Gastrocnemius medialis (tissue), 4 donors: ENCODE results near the gene CST3. TPM values are rescaled to one million over a fixed set of nuclear protein-coding genes. Genes with fewer than 3 reads are reported as not detected.

Experiments
- ATAC-seq, 2 donors: fragments of 150-250 bp; one replicate each; pipeline ENCODE4 v1.9.1; 2016
- DNase-seq, 2 donors: peaks; one replicate each; pipeline ENCODE4 v3.0.0-alpha.2; 2019
- H3K27ac ChIP-seq, 4 donors: fragments of 200-600 bp; sonication (generic); 1 replicate in 1 of 4; 2 replicates in 3 of 4; pipeline ENCODE4 v1.5.1; 2016 to 2018; ENCODE audit warnings: mild to moderate bottlenecking in 2 of 4, moderate library complexity in 1 of 4
- H3K27me3 ChIP-seq, 3 donors: fragments of 200-600 bp; sonication (generic) in 2 of 3; 1 replicate in 1 of 3; 2 replicates in 2 of 3; pipeline versions ENCODE4 v1.5.1 to v1.6.0; 2016 to 2019; ENCODE audit warnings: mild to moderate bottlenecking in 1 of 3, moderate library complexity in 1 of 3
- H3K36me3 ChIP-seq, 2 donors: fragments of 200-600 bp; sonication (generic) in 1 of 2; one replicate each; pipeline ENCODE4 v1.5.1; 2017 to 2018
- H3K4me1 ChIP-seq, 2 donors: fragments of 200-600 bp; sonication (generic) in 1 of 2; one replicate each; pipeline ENCODE4 v1.5.1; 2016 to 2017; ENCODE audit warnings: mild to moderate bottlenecking in 2 of 2
- H3K4me3 ChIP-seq, 4 donors: fragments of 200-600 bp; sonication (generic) in 3 of 4; 1 replicate in 1 of 4; 2 replicates in 3 of 4; pipeline ENCODE4 v1.5.1; 2016 to 2019; ENCODE audit warnings: mild to moderate bottlenecking in 2 of 4
- H3K9me3 ChIP-seq, 3 donors: fragments of 200-600 bp; sonication (generic) in 2 of 3; 1 replicate in 1 of 3; 2 replicates in 2 of 3; pipeline ENCODE4 v1.5.1; 2016 to 2019
- POLR2A ChIP-seq, 2 donors: fragments of 450-650 bp; IDR thresholded peaks; one replicate each; pipeline ENCODE4 v1.6.1; 2017; ENCODE audit warnings: antibody characterized with exemption in 2 of 2, mild to moderate bottlenecking in 2 of 2, moderate library complexity in 2 of 2
- in situ Hi-C, 4 donors: fragments of 200-750 bp; cut with MboI; loops; one replicate each; pipeline versions ENCODE4 v1.15.0 to v1.8.0; 2017; ENCODE audit warnings: low sequenced_read_pairs in 4 of 4
- intact Hi-C: fragments of 100-400 bp; cut with DNase I; formaldehyde crosslinking; loops from one replicate; pipeline ENCODE4 v1.15.1; 2023; ENCODE audit warnings: low total_unique reads
- total RNA-seq, 4 donors: library from RNA; depleted of rRNA; stranded (reverse); fragments of >200 nt; gene quantifications; one replicate each; pipeline versions ENCODE4 v1.1.0 to v1.2.3, GENCODE V29; 2016
- TF ChIP-seq, protein P1 (sequence below), 5 experiments: fragments of 450-650 bp in 3 of 5; fragments of 200-600 bp in 2 of 5; sonication (generic) in 2 of 5; IDR thresholded peaks in 4 of 5; conservative IDR thresholded peaks in 1 of 5; 1 replicate in 4 of 5; 2 replicates in 1 of 5; pipeline ENCODE4 v1.5.1; 2016 to 2019; ENCODE audit warnings: antibody characterized with exemption in 5 of 5, mild to moderate bottlenecking in 3 of 5, moderate library complexity in 3 of 5

The CST3 gene
- total RNA-seq, 4 donors from 2014 or later, result 461 to 1,821 (median 697) TPM

DNA sequence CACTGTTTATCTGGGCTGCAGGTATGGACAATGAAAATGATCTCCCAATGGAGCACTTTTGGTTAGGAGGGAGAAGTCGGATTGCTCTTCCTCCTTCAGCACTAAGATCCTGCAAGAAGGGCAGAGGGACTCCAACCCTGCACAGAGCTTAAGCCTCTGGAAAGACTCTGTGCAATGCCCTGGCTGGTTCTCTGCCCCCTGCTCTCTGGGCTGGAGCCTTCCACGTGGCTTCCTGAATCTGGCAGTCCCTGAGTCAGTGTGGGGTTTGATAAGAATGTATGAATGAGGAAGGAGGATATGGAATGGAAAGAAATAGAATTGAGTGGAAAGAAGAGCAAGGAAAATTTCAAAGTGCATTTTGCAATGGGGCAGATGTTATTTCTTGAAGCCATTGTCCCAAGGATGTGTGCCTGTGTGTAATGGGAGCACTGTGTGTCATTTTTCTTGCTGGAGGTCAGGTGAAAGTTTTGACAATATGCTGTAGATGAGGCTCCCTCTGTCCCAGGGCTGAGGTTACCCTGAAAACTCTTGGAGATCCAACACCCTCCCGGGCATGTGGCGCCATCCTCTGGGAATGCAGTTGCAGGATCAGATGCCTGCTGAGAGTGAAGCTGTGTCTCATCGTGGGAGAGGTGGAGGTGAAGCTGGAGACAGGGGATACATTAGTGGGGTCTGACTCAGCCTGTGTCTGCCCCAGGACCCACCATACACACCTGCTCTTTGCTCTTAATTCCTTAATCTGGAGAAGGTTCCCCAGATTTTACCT lies 53.1 kb downstream of the CST3 start:
- in situ Hi-C loops, result no loop called here
- Histone ChIP-seq H3K27me3 (no peaks in the 10 kb centered on the region), H3K27ac (no peak overlapping the region), H3K4me3 (no peak overlapping the region), H3K36me3 (no peaks in the 10 kb centered on the region), H3K4me1 (no peaks in the 10 kb centered on the region), H3K9me3 (no peaks in the 10 kb centered on the region)
- intact Hi-C loops, result no loop called here
- no peak for DNase-seq
- TF ChIP-seq, protein P1, sequence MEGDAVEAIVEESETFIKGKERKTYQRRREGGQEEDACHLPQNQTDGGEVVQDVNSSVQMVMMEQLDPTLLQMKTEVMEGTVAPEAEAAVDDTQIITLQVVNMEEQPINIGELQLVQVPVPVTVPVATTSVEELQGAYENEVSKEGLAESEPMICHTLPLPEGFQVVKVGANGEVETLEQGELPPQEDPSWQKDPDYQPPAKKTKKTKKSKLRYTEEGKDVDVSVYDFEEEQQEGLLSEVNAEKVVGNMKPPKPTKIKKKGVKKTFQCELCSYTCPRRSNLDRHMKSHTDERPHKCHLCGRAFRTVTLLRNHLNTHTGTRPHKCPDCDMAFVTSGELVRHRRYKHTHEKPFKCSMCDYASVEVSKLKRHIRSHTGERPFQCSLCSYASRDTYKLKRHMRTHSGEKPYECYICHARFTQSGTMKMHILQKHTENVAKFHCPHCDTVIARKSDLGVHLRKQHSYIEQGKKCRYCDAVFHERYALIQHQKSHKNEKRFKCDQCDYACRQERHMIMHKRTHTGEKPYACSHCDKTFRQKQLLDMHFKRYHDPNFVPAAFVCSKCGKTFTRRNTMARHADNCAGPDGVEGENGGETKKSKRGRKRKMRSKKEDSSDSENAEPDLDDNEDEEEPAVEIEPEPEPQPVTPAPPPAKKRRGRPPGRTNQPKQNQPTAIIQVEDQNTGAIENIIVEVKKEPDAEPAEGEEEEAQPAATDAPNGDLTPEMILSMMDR (IDR thresholded peaks at IDR 0.05 in 4 of 5, conservative IDR thresholded peaks at IDR 0.05 in 1 of 5), result no peak
- no peak for TF ChIP-seq POLR2A (IDR thresholded peaks at IDR 0.05)
- ATAC-seq, result no peak

Other genes with a start within 250 kb of the CST3 start
- gene NAPB, start 216.5 kb downstream of the CST3 start, total RNA-seq, result 1 to 10 TPM; 3.2 to 8.3 (median 3.8) TPM
- not detected for gene CSTL1, start 198.3 kb downstream of the CST3 start, total RNA-seq
- not detected for gene CST11, start 185.1 kb downstream of the CST3 start, total RNA-seq
- not detected for gene CST8, start 146.8 kb downstream of the CST3 start, total RNA-seq
- gene CST9L, start 69.5 kb downstream of the CST3 start, total RNA-seq, result not detected
- gene CST9, start 32.0 kb downstream of the CST3 start, total RNA-seq, result not detected
- gene CST4, start 51.1 kb upstream of the CST3 start, total RNA-seq, result not detected
- not detected for gene CST1, start 113.0 kb upstream of the CST3 start, total RNA-seq
- not detected for gene CST2, start 188.8 kb upstream of the CST3 start, total RNA-seq
- not detected for gene CST5, start 241.8 kb upstream of the CST3 start, total RNA-seq